GM18861 (cell line): ENCODE results near the gene PARM1.
A peak's percentile ranks its signal among the peaks of the same experiment; 100 is the strongest.

Experiments
- ATAC-seq: cut with Tn5 transposase; IDR thresholded peaks from one replicate; pipeline ENCODE4 v1.9.1; 2021; ENCODE audit not compliant: unreplicated experiment

PARM1 gene

GRCh38 chr4:74932832-74933561, at the start of gene PARM1:
Gene PARM1, plus strand, starts transcription at chr4:74933116. Its CDS starts 212 bp downstream, at chr4:74933328.
- peak; percentile 53 for ATAC-seq

GRCh38 chr4:74884266-74884665, 48.6 kb upstream of the PARM1 start:
- ATAC-seq, result no peak

GRCh38 chr4:74886484-74886883, 46.4 kb upstream of the PARM1 start:
- no peak for ATAC-seq

DNA sequence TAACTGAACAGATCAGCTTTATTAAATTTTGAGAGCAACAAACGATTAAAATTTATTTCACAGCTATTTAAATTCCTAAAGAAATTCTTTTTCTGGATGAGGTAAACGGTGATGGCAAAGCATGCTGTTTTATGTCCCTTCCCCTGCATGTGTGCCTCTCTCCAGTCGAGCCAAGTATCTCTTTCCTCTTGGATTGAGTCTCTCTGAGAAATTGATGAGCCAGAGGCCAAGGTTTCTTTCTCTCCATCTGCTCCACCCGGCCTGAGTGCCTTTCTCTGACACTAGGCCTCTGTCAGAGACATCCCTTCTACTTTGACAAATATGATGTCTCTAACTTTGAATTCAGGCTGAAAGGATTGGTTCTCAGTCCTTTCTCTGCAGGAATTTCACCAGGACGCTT, 42.6 kb upstream of the PARM1 start:
- ATAC-seq, result no peak

DNA sequence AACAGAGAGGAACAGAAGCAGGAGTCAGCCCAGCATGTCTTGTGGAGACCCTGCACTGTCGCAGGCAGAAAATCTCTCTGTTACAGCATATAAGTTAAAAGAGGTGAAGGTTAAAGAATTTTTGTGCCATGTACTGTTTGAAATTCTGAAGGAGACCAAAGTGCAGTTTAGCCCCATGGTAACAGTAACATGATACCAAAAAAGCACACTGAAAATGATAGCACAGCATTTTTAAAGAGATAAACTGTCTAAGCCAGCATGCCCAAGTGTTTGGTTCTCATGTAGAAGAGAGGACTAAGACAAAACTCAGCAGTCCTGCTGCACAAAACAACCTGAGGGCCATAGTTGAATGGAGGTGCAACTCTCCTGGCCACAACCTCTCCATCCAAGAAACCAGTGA, 41.9 kb upstream of the PARM1 start:
- no peak for ATAC-seq

DNA sequence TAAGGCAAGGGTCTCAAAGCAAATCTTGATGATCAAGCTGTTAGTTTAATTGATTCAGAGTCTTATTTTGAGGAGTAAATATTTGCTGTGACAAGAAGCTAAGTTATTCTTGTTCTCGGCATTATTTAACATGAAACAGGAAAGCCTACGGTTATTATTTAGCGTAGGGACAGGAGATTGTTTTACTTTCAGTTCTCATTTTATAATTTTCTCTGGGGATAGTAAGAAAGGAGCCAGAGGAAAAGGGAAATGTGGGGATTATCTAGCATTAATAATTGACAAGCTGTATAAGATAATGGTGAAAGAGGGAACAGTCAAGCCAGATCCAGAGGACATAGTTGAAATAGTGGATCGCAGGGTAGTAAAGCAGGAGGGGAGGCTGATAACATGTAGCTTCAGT, 39.7 kb upstream of the PARM1 start:
- no peak for ATAC-seq

GRCh38 chr4:74896595-74896994, 36.3 kb upstream of the PARM1 start:
- no peak for ATAC-seq

- ATAC-seq, result no peak
Observed at GRCh38 chr4:74897386-74897785, 35.5 kb upstream of the PARM1 start.

DNA sequence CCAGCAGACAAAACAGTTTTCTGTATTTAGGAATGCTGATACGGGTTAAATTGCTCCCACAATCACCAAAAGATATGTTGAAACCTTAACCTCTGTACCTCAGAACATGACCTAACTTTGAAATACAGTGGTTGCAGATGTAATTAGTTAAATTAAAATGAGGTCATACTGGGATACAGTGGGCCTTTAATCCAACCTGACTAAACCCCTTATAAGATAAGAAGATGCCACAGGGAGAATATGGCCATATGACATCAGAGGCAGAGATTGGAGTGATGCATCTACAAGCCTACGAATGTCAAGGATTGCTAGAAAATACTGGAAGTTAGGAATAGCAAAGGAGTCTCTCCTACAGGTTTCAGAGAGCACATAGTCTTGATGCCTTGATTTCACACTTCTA, 32.1 kb upstream of the PARM1 start:
- no peak for ATAC-seq

DNA sequence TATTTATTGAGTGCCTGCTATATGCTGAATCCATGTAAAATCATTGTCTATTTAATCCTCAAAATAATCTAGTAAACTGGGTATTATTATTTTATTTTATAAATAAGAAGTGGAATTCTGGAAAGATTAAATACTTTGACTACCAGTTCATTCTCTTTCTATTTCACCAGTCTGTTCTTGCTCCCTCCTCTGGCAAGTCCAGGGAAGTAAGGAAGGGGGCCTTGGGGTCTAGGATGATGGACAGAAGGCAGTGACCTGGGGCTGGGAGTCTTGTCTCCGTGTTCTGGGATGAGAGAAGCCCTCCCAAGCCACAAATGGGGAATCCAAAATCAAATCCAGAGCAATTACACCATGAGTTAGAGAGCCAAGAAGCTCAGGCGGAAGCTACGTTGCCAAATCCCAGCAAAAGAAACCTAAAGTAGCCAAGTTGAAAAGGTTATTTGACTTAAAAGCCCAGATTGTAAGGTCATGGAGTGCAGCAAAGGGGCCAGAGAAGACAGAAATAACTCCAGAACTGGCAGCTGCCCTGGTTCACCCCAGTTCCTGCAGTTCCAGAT, 28.3 kb upstream of the PARM1 start:
- ATAC-seq, result no peak

GRCh38 chr4:74906771-74907170, 26.1 kb upstream of the PARM1 start:
- no peak for ATAC-seq

GRCh38 chr4:74919783-74920182, 13.1 kb upstream of the PARM1 start:
- ATAC-seq, result peak; percentile 73

DNA sequence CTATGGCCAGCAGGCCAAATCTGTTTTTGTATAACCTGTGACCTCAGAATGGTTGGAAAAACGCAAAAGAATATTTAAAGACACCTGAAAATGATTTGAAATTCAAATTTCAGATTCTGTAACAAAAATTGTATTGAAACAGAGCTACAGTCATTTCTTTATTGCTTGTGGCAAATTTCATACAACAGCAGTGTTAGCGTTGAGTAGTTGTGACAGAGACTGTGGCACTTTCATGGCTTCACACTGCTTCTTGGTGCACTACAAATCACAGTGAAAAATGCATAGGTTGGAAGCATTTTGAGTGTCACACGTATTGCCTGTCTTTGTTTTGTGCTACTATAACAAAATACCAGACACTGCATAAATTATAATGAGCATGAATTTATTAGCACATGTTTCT, 12.2 kb upstream of the PARM1 start:
- ATAC-seq, result no peak

GRCh38 chr4:74921490-74921889, 11.4 kb upstream of the PARM1 start:
- ATAC-seq, result no peak

DNA sequence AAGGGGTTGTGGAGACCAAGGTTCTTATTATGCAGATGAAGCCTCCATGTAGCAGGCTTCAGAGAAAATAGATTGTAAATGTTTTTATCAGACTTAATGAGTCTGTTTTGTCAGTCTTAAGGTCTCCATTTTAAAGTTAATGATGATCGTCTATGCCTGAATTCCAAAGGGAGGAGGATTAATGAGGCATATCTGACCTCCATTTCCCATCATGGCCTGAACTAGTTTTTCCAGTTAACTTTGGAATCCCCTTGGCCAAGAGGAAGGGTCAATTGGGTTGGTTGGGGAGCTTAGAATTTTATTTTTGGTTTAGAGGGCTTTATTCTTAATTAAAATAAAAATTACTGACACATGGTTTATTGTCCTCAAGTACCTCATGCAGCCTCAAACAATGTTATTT, 6.9 kb upstream of the PARM1 start:
- no peak for ATAC-seq

DNA sequence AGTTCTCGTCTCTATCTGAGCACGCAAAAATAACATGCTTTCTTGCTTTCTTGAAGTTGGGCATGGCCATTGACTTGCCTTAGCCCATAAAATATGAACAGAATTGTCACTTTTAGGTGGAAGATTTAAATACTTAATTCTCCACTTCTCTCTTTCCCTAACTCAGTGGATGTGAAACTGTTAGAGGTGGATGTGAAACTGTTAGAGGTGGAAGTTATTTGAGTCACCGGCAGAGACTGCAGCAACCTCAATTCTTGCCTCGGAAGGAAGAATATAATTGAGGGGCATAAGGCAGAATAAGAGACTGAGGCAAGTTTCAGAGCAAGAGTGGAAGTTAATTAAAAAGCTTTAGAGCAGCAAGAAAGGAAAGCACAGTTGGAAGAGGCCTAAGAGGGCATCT, 2.8 kb upstream of the PARM1 start:
- ATAC-seq, result peak; percentile 45

DNA sequence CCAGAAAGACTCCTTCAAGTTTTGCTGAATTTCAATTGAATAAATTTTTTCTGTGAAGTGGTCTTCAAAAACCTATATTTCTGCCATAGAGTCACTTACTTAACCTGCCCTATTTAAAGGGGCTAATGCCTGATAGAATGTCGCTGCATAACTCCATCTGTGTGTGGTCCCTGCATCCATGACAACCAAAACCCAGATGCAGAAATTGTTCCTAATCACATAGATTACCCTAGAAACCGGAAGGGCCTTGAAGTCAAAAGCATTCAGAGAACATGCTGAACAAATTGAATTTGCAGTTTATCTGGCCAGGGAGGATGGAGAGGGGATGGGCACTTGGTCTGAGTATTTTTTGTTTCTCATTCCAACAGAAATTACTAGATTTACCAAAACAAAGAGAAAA, 1.5 kb upstream of the PARM1 start:
- no peak for ATAC-seq

DNA sequence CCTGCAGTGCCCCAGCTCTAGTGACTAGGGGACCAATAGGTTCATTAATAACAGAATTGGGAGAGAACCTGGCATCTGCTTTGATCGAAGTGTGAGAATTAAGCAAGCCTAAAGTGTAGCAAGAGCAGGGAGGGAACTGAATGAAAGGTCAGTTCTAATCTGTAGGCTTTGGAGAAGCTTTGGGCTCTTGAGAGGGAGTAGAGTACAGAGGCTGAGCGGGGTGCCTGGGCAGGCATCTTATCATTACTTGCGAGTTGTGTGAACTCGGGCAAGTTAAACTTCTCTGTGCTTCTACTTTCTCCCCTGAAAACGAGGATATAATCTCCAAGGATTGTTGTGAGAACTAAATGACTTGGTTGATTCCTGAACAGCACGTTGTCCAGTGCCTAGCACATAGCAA, 906 bp upstream of the PARM1 start:
- ATAC-seq, result no peak

DNA sequence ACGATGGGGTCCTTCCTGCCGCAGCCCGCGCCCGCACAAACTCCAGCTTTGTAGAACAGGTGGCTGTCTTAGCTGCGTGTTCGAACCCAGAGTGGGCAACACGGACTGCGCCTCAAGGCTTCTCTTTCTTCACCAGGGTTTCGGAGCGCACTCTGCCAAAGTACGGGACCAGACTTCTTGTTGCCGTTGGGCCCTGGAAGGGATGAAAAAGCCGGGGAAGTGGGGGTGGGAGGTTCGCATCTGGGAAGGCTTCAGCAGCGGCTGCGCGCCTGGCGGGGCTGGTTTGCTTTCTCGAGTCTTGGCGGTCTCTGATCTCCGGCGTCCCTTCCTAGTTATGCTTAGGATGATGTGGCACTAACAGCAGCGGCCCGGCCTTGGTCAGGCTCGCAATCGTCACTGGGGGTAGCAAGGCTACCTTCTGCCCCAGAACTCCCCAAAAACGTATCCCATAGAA, 673 bp downstream of the PARM1 start:
- no peak for ATAC-seq

- ATAC-seq, result no peak
Observed at GRCh38 chr4:74934016-74934831, 1.3 kb downstream of the PARM1 start.

DNA sequence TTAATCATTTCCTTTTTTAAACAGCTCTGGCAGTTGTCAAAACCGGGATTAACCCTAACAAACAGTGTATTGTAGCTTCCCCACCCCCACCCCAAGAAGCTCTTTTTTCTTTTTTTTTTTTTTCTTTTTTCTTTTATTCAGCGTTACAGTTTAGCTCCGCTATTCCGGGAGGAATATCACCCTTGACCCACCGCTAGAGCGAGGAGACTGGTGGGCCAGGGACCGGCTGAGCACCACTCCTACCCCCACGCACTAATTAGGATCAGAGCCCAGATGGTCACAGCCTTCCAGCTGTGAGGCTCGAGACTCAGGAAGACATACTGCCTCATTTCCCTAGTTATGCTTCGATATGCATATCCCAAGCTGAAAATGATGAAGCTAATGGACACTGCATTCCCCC, 2.0 kb downstream of the PARM1 start:
- ATAC-seq, result no peak

DNA sequence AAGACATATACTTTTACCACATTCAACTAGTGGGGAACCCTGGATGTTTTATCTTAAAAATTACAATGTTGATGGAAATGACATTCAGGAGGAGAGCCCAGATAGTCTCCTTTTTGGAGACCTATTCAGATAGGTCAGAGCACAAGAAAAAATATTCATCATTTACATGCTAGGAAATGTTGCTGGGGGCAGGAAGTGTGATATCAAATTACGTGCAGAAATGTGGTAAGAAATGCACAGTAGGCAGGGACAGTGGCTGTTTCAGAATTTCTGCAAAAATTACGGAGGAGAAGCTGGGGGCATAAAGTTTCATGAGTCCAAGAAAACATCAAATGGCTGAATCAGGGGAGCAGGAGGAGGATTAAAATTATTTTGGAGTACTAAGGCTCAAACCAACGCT, 8.2 kb downstream of the PARM1 start:
- no peak for ATAC-seq
